Esophagus (tissue), 2 donors: Measurements from ENCODE around the gene IFNA14. TPM values are rescaled to one million over a fixed set of nuclear protein-coding genes. Genes with fewer than 3 reads are reported as not detected.
A peak's percentile ranks its signal among the peaks of the same experiment; 100 is the strongest.

Experiments used
- H3K27ac ChIP-seq, 2 donors: one replicate each; pipeline ENCODE4 v1.5.1; 2013; ENCODE audit warnings: low read depth in 2 of 2, mild to moderate bottlenecking in 2 of 2, inconsistent platforms in 1 of 2, low read length in 1 of 2, moderate library complexity in 1 of 2
- H3K27me3 ChIP-seq, 2 donors: one replicate each; pipeline ENCODE4 v1.6.1; 2013; ENCODE audit warnings: low read length in 2 of 2, control low read depth in 1 of 2, mild to moderate bottlenecking in 1 of 2; ENCODE audit not compliant: insufficient read depth in 2 of 2, control insufficient read depth in 1 of 2
- H3K36me3 ChIP-seq, 2 donors: one replicate each; pipeline ENCODE4 v1.6.1; 2013; ENCODE audit warnings: low read length in 1 of 2; ENCODE audit not compliant: control insufficient read depth in 2 of 2, insufficient read depth in 2 of 2
- H3K4me1 ChIP-seq, 2 donors: one replicate each; pipeline ENCODE4 v1.6.1; 2013; ENCODE audit warnings: low read length in 1 of 2; ENCODE audit not compliant: control insufficient read depth in 2 of 2, insufficient read depth in 2 of 2
- H3K4me3 ChIP-seq, 2 donors: one replicate each; pipeline ENCODE4 v1.5.1; 2013; ENCODE audit warnings: low read length in 2 of 2, mild to moderate bottlenecking in 2 of 2, low read depth in 1 of 2, moderate library complexity in 1 of 2
- H3K9me3 ChIP-seq, 2 donors: one replicate each; pipeline ENCODE4 v1.6.1; 2013; ENCODE audit warnings: mild to moderate bottlenecking in 2 of 2, low read depth in 1 of 2, low read length in 1 of 2, moderate library complexity in 1 of 2; ENCODE audit not compliant: control insufficient read depth in 2 of 2, insufficient read depth in 1 of 2
- WGBS, 2 donors: extraction: QIAGEN DNeasy Blood & Tissue Kit; methylation state at CpG; one replicate each; pipeline ENCODE4 v1.1.7; 2013; 5-methylcytosine and 5-hydroxymethylcytosine counted together
- polyA plus RNA-seq, 2 donors: library from polyadenylated mRNA; stranded (reverse); fragments of 200-250 nt; gene quantifications; one replicate each; pipeline ENCODE4 v1.2.3, GENCODE V29; 2013
- donor health status: healthy with polysubstance abuse.
- donor health status: Bipolar disorder and iron deficiency.

The IFNA14 gene
- not detected for polyA plus RNA-seq

DNA sequence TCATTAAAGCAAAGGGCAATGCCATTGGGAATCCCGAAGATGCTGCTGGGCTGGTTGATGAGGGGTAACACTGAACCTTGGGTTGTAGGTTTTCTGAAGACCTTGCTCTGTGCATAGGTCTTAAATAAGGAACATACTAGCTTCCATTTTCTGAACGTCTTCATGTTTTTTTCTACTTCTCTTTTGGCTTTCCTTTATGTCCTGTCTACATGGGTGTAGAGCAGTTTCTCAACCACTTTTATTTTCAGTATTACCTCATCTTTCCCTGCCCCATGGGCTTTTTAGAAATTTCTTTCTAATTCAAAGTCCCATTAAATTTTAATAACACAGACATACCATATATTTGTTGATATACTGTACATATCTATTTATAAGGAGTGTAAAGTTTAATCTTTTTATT is at the start of gene IFNA14:
Gene IFNA14, minus strand, starts transcription at position 95 of the 400 bp plus-strand sequence. Its CDS starts 70 bp downstream, at position 25.
- no peaks in the 10 kb centered on the region for H3K4me1 ChIP-seq
- no peak within 1 kb of the TSS for H3K4me3 ChIP-seq
- 84 to 88% methylated on average over 2 of the region's 2 CpGs for WGBS, 2 donors
- H3K9me3 ChIP-seq: no peaks in the 10 kb centered on the region
- no peaks in the 10 kb centered on the region for H3K27me3 ChIP-seq
- H3K36me3 ChIP-seq: no peaks in the 10 kb centered on the region
- H3K27ac ChIP-seq: no peak within 1 kb of the TSS

DNA sequence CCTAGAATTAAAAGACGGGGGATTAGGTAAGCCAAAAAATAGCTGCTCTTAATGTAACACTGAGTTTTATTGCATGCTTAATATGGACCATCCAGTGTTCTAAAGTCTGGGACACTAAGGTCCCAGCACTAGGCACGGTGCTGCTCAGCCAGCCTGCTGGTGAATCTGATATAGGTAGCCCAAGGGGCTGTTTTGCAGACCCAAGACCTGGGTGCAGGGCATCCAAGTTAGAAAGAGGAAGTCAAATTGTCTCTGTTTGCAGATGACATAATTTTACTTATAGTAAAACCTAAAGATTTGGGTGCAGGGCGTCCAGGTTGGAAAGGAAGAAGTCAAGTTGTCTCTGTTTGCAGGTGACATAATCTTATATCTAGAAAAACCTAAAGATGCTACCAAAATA is 47.5 kb upstream of the IFNA14 start:
- Histone ChIP-seq H3K9me3 (no peaks in the 10 kb centered on the region), H3K4me1 (no peaks in the 10 kb centered on the region), H3K36me3 (no peaks in the 10 kb centered on the region), H3K4me3 (no peak overlapping the region), H3K27me3 (no peaks in the 10 kb centered on the region), H3K27ac (no peak overlapping the region)
- WGBS, 2 donors: 78 to 79% methylated on average over 3 of the region's 3 CpGs

DNA sequence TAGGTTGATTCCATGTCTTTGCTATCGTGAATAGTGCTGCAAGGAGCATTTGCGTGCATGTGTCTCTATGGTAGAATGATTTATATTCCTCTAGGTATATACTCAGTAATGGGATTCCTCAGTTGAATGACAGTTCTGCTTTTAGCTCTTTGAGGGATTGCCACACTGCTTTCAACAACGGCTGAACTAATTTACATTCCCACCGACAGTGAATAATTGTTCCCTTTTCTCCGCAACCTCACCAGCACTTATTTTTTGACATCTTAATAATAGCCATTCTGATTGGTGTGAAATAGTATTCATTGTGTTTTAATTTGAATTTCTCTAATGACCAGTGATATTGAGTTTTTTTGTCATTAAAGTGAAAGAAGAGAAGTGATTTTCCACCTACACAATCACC is 46.9 kb upstream of the IFNA14 start:
- H3K27me3 ChIP-seq: no peaks in the 10 kb centered on the region
- 81 to 84% methylated on average over 5 of the region's 5 CpGs for WGBS, 2 donors
- no peak overlapping the region for H3K27ac ChIP-seq
- no peak overlapping the region for H3K4me3 ChIP-seq
- H3K4me1 ChIP-seq: no peaks in the 10 kb centered on the region
- H3K36me3 ChIP-seq: no peaks in the 10 kb centered on the region
- no peaks in the 10 kb centered on the region for H3K9me3 ChIP-seq

DNA sequence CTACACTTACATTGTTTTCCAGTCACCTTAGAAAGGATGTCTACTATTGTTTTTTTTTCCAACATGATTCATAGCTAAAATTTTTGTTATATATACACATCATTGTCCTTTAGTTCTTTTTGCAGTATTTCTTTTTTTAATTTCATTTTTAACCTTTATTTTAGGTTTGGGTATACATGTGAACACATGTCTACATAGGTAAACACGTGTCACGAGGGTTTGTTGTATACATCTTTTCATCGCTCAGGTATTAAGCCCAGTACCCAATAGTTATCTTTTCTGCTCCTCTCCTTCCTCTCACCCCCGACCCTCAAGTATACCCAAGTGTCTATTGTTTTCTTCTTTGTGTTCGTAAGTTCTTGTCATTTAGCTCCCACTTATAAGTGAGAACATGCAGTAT is 46.3 kb upstream of the IFNA14 start:
- no peak overlapping the region for H3K27ac ChIP-seq
- H3K9me3 ChIP-seq: no peaks in the 10 kb centered on the region
- H3K27me3 ChIP-seq: no peaks in the 10 kb centered on the region
- no peaks in the 10 kb centered on the region for H3K36me3 ChIP-seq
- no peaks in the 10 kb centered on the region for H3K4me1 ChIP-seq
- H3K4me3 ChIP-seq: no peak overlapping the region
- 88 to 92% methylated on average over 5 of the region's 5 CpGs for WGBS, 2 donors

DNA sequence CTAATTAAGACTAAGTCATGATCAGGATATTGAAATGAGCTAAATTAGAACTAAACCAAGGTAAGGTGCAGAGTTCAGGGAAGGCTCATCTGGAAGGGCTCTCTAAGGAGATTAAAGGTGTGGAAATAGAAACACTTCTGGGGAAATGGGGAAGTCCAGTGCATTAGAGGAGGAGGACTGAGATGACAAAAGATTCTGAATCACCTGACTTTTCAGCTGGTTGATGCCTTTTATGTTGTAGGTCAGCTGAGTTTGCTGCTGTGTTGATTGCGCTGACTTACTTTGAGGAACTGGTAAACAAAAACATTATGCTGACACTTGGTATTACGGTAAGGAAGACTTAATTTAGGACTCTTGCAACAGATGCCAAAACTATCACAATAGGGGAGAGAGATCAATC is 41.5 kb upstream of the IFNA14 start:
- Histone ChIP-seq H3K36me3 (peaks cover 0 to 3% of the 10 kb centered on the region in 2 donors), H3K27ac (no peak overlapping the region), H3K4me3 (no peak overlapping the region), H3K9me3 (no peaks in the 10 kb centered on the region), H3K4me1 (no peaks in the 10 kb centered on the region), H3K27me3 (peaks cover 0 to 2% of the 10 kb centered on the region in 2 donors)
- 78% methylated on average over 2 of the region's 2 CpGs for WGBS, 2 donors

DNA sequence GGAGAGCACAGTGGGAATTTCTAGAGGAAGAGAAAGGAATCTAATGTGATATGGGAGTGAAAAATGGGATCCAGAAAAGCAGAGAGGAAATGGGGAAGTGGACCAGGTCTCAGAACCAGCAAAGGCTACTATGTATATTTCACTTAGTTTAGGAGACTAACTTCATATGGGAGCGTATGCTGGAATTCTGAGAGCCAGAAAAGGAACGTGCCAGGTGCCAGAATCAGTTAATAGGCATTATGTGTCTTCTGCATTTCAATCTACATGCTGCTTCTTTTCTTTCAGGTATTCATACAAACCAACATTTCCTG is 28.5 kb upstream of the IFNA14 start:
- H3K27me3 ChIP-seq: no peaks in the 10 kb centered on the region
- no peaks in the 10 kb centered on the region for H3K9me3 ChIP-seq
- H3K27ac ChIP-seq: no peak overlapping the region
- no peak overlapping the region for H3K4me3 ChIP-seq
- peaks cover 0 to 2% of the 10 kb centered on the region in 2 donors for H3K4me1 ChIP-seq
- WGBS, 2 donors: 25 to 37% methylated on average over 2 of the region's 2 CpGs
- H3K36me3 ChIP-seq: no peaks in the 10 kb centered on the region

DNA sequence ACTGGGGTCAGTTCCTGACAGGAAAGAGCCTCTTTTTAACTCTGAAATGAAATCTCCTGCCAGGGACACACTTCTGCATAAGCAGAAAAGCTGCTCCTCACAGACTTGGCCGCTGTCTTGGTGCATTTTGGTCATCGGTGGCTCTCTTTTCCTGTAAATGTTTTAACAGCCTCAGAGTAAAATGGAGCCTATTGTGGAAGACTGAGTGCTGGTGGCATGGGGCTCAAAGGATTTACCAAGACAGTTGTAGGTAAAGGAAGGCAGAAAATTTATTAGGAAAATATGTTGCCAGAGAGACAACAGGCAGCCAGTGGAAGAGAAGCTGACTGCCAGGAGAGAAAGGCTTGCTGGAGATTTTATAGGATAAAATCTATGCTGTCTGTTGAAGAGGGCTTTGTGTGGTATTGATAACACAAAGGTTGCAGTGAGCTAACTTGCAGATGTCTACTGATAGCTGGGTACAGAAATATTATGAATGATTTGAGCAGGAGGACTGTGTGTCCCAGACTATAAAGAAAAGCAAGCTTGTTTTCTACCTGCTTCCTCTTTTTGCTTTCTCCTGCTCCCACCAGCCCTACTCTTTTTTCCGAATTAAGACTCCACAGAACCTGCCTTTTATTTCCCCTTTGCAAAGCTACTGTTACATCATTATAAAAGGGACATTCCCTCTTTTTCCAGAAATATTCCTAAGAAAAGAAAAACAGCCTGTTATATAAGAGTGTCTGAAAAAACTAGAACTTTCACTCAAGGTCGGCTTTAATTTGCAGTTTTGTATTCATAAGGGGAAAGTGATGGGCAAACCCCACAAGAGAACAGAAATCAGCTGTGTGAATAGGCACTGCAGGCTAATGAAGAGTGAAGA is 27.9 kb upstream of the IFNA14 start:
- H3K4me3 ChIP-seq: no peak overlapping the region
- 29 to 41% methylated on average over 4 of the region's 4 CpGs for WGBS, 2 donors

DNA sequence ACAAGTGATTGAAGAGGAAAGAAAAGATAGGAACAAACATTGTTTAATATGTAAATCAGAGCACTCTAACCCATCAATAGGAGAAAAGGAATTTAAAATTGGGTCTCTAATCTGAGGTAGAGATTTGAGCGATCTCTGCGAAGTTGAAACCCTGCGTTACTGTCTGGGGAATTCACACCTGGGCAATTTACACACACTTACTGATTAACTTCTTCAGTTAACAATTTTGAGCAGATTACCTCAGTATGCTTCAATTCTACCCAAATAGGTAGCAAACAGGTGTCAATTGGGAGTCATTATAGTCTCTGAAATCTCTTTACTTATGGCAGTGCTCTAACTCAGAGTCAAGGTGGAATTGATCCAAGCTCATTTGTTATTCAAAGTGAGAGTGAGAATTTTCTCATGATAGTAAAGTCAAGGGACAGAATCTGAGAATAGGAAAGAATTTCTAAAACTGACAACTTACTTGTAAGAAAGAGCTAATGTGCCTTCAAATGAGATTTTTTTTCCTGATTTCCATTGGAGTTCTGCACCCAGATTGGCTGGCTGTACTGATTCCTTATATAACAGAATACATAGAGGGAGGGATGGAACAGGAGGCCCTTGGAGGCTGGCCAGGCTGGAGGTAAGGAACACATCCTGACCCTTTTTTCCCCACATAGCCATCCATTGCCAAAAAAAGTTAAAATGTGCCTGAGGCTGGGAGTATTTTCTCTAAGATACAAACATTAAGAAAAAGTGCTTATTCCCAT is 27.1 kb upstream of the IFNA14 start:
- H3K27ac ChIP-seq: no peak overlapping the region
- no peaks in the 10 kb centered on the region for H3K36me3 ChIP-seq
- no peak overlapping the region for H3K4me3 ChIP-seq
- H3K27me3 ChIP-seq: no peaks in the 10 kb centered on the region
- H3K4me1 ChIP-seq: peaks cover 0 to 2% of the 10 kb centered on the region in 2 donors
- WGBS, 2 donors: 45 to 71% methylated on average over 3 of the region's 3 CpGs
- no peaks in the 10 kb centered on the region for H3K9me3 ChIP-seq

More for the DNA sequence above, 27.9 kb upstream of the IFNA14 start:
- Histone ChIP-seq H3K4me1 (peaks cover 0 to 2% of the 10 kb centered on the region in 2 donors), H3K27ac (no peak overlapping the region), H3K9me3 (no peaks in the 10 kb centered on the region), H3K36me3 (no peaks in the 10 kb centered on the region), H3K27me3 (no peaks in the 10 kb centered on the region)

DNA sequence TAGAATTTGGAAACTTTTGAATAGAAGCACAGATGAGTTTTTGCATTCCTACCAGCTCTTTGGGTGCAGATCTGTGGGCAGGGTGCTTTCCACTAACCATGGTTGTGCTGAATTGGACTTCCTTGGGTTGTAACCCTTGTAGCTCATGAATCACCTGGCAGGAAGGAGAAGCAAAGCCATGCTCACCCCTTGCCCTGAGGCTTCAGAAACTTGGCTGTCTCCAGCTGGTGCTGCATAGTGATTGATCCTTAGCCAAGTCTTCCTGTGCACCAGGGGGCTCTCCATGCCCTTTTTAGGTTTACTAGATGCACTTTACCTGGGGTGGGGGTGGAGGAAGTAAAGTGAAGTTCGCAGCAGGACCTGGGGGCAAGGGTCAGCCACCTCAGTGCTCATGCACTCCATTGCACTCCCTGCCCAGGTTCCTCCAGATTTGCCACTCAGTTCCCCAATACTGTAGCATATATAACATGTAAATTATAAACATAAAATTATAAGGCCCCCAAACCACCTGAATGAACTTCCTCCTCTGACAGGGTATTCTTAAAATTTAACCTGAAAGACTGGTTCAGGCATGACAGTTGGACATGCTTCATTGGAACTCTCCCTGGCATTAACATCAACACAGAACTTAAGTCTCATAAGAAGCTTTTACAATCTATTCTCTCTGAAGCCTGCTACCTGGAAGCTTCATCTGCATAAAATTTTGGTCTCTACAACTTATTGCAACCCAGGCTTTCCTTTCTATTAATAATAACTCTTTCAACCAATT is 25.8 kb upstream of the IFNA14 start:
- no peaks in the 10 kb centered on the region for H3K27me3 ChIP-seq
- WGBS, 2 donors: 24 to 36% methylated on average over 1 of the region's 1 CpG
- peak overlapping the region; percentile 78 to 87 for H3K27ac ChIP-seq
- H3K9me3 ChIP-seq: no peaks in the 10 kb centered on the region
- H3K36me3 ChIP-seq: no peaks in the 10 kb centered on the region
- H3K4me1 ChIP-seq: peaks cover 0 to 2% of the 10 kb centered on the region in 2 donors
- no peak overlapping the region for H3K4me3 ChIP-seq
